Thyroid gland (tissue), 4 donors: ENCODE measurements around the gene NFYC. TPM values are rescaled to one million over a fixed set of nuclear protein-coding genes. Genes with fewer than 3 reads are reported as not detected.
A peak's percentile ranks its signal among the peaks of the same experiment; 100 is the strongest.

Experiments
- DNase-seq, 2 donors: peaks; one replicate each; pipeline ENCODE4 v3.0.0-alpha.2; 2019
- H3K27ac ChIP-seq, 3 donors: fragments of 200-600 bp; sonication (generic); 1 replicate in 2 of 3; 2 replicates in 1 of 3; pipeline ENCODE4 v1.5.1; 2016 to 2019; ENCODE audit warnings: mild to moderate bottlenecking in 1 of 3, moderate library complexity in 1 of 3
- H3K27me3 ChIP-seq: fragments of 200-600 bp; sonication (generic); one replicate; pipeline ENCODE4 v1.5.1; 2019
- H3K36me3 ChIP-seq, 2 donors: fragments of 200-600 bp; sonication (generic); one replicate each; pipeline ENCODE4 v1.5.1; 2016 to 2019
- H3K4me1 ChIP-seq, 2 donors: fragments of 200-600 bp; sonication (generic); one replicate each; pipeline ENCODE4 v1.5.1; 2017 to 2019
- H3K4me3 ChIP-seq, 3 donors: fragments of 200-600 bp; sonication (generic); replicated peaks in 1 of 3; 1 replicate in 2 of 3; 2 replicates in 1 of 3; pipeline ENCODE4 v1.5.1; 2016; ENCODE audit warnings: mild to moderate bottlenecking in 1 of 3
- H3K9me3 ChIP-seq: fragments of 200-600 bp; sonication (generic); one replicate; pipeline ENCODE4 v1.5.1; 2017
- POLR2A ChIP-seq, 2 donors: fragments of 450-650 bp; IDR thresholded peaks; one replicate each; pipeline ENCODE4 v1.6.1; 2017; ENCODE audit warnings: antibody characterized with exemption in 2 of 2, mild to moderate bottlenecking in 2 of 2, moderate library complexity in 1 of 2
- WGBS, 2 donors: methylation state at CpG; one replicate each; pipeline ENCODE4 v1.1.5; 2017; 5-methylcytosine and 5-hydroxymethylcytosine counted together
- intact Hi-C: fragments of 100-400 bp; cut with DNase I; formaldehyde crosslinking; loops from one replicate; pipeline ENCODE4 v1.15.1; 2023
- total RNA-seq, 4 donors: library from RNA; depleted of rRNA; stranded (reverse); fragments of >200 nt; gene quantifications; one replicate each; pipeline ENCODE4 v1.2.3, GENCODE V29; 2016
- TF ChIP-seq, protein P1 (sequence below), 6 experiments: fragments of 200-600 bp in 3 of 6; fragments of 450-650 bp in 3 of 6; sonication (generic) in 3 of 6; IDR thresholded peaks; one replicate each; pipeline ENCODE4 v1.5.1; 2016 to 2019; ENCODE audit warnings: antibody characterized with exemption in 6 of 6, mild to moderate bottlenecking in 2 of 6, inconsistent platforms in 1 of 6, moderate library complexity in 1 of 6

NFYC gene
- total RNA-seq = 100 to 1,000 TPM in 1 of 4 donors, 10 to 100 TPM in 3; 70.5 to 175 (median 96.7) TPM

DNA sequence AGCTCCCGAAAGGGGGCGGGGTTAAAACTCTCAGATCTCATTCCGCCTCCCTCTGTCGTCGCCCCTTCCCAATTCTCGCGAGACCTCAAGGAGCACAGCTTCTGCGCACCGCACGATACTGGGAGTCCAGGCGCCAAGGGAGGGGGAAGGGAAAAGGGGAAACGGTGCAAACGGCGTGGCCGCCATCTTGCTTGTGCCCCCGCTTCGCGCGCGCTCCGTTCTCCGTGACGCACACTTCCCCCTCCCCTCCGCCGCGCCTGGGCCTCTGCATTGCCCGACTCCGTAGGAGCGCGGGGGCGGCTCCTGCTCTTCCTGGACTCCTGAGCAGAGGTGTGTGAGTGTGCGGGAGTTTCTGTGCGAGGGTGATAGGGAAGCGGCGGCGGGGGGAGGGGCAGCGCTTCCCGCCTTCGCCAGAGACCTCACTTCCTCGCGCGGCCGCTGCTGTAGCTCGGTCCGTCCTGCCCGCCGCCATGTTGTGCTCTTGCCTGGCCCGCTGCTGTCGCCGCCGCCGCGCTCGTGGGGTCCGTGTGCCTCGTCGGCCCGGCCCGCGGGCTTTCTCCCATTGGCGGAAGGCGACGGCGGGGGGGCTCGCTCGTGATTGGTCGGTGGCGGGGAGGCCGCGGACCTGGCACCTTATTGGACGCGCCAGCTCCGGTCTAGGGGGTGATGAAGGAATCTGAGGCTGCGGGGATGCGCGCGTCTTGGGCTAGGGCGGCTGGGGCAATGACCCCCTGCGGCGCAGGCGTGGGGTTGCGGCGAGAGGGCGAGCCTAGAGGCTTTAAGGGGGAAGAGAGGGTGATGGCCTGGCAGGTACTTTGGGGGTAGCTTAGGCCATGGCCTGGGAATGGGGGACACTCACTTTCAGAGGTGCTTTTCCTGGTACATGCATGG is at the start of gene NFYC:
TSS of gene NFYC (plus strand) at position 167 of the 891 bp plus-strand sequence. CDS start 47,140 bp downstream, outside the sequence.
- no peaks in the 10 kb centered on the region for H3K36me3 ChIP-seq
- peak; percentile 97 to 98 for DNase-seq
- 0 to 1% methylated on average over 25 to 26 of the region's 84 CpGs for WGBS, 2 donors
- peak within 1 kb of the TSS; percentile 99 to 100 (median 99) for H3K27ac ChIP-seq
- H3K27me3 ChIP-seq = no peaks in the 10 kb centered on the region
- peak; percentile 93 to 95 for TF ChIP-seq POLR2A (IDR thresholded peaks at IDR 0.05)
- TF ChIP-seq, protein P1, sequence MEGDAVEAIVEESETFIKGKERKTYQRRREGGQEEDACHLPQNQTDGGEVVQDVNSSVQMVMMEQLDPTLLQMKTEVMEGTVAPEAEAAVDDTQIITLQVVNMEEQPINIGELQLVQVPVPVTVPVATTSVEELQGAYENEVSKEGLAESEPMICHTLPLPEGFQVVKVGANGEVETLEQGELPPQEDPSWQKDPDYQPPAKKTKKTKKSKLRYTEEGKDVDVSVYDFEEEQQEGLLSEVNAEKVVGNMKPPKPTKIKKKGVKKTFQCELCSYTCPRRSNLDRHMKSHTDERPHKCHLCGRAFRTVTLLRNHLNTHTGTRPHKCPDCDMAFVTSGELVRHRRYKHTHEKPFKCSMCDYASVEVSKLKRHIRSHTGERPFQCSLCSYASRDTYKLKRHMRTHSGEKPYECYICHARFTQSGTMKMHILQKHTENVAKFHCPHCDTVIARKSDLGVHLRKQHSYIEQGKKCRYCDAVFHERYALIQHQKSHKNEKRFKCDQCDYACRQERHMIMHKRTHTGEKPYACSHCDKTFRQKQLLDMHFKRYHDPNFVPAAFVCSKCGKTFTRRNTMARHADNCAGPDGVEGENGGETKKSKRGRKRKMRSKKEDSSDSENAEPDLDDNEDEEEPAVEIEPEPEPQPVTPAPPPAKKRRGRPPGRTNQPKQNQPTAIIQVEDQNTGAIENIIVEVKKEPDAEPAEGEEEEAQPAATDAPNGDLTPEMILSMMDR (IDR thresholded peaks at IDR 0.05) = peak in 1 of 6 experiments; percentile 12
- no peaks in the 10 kb centered on the region for H3K9me3 ChIP-seq
- intact Hi-C loops = loop anchor here (10.0 kb wide), 1 partner anchor 93 kb away; the partner anchor contains the start of gene KCNQ4
- peak within 1 kb of the TSS; percentile 80 to 98 (median 90) for H3K4me3 ChIP-seq
- H3K4me1 ChIP-seq = peaks cover 19 to 20% of the 10 kb centered on the region in 2 donors

DNA sequence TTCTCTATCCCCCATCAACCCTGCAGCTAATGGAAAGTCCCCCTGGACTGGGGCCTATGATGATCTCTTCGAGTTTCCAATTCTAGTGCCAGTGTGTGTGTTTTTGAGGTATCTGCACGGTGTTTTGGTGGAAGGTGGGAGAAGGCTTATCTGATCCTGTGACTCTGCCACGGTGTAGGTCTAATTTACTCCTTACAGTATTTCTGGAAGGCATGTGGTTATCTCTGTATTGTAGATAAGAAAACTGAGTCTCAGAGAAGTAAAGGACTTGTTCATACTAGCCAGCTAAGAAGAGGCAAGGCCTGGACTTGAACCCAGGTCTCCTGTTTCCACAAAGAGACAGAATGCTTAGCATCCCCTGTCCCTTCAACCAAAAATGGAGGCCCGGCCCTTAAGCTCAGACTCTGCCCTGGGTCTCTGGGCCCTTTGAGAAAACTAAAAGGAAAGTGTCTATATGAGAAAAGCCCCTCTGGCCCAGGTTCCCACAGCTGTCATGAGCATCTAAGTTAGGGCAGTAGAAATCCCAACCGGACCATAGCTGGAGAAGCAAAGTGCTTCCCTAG is 46.3 kb upstream of the NFYC start:
- 87 to 90% methylated on average over 5 of the region's 5 CpGs for WGBS, 2 donors
- no peaks in the 10 kb centered on the region for H3K9me3 ChIP-seq

GRCh38 chr1:40646315-40646714 is 45.2 kb upstream of the NFYC start:
- no peak for TF ChIP-seq POLR2A (IDR thresholded peaks at IDR 0.05)
- TF ChIP-seq, protein P1 (IDR thresholded peaks at IDR 0.05) = no peak
- WGBS, 2 donors = 63 to 69% methylated on average over 5 of the region's 5 CpGs
- no peak for DNase-seq
- intact Hi-C loops = no loop called here
- H3K36me3 ChIP-seq = no peaks in the 10 kb centered on the region
- no peak overlapping the region for H3K4me3 ChIP-seq
- H3K27me3 ChIP-seq = no peaks in the 10 kb centered on the region
- no peaks in the 10 kb centered on the region for H3K4me1 ChIP-seq
- no peaks in the 10 kb centered on the region for H3K9me3 ChIP-seq
- no peak overlapping the region for H3K27ac ChIP-seq

More for the DNA sequence above, 46.3 kb upstream of the NFYC start:
- TF ChIP-seq, protein P1 (IDR thresholded peaks at IDR 0.05) = no peak
- no peak for TF ChIP-seq POLR2A (IDR thresholded peaks at IDR 0.05)
- intact Hi-C loops = no loop called here
- no peaks in the 10 kb centered on the region for H3K36me3 ChIP-seq
- H3K27me3 ChIP-seq = no peaks in the 10 kb centered on the region
- DNase-seq = no peak
- H3K4me3 ChIP-seq = no peak overlapping the region
- H3K27ac ChIP-seq = no peak overlapping the region
- H3K4me1 ChIP-seq = no peaks in the 10 kb centered on the region

GRCh38 chr1:40648200-40648599 is 43.3 kb upstream of the NFYC start:
- Histone ChIP-seq H3K27me3 (no peaks in the 10 kb centered on the region), H3K4me3 (no peak overlapping the region), H3K27ac (no peak overlapping the region), H3K9me3 (no peaks in the 10 kb centered on the region), H3K4me1 (no peaks in the 10 kb centered on the region), H3K36me3 (no peaks in the 10 kb centered on the region)
- intact Hi-C loops = no loop called here
- 81 to 84% methylated on average over 3 of the region's 3 CpGs for WGBS, 2 donors
- TF ChIP-seq, protein P1 (IDR thresholded peaks at IDR 0.05) = no peak
- TF ChIP-seq POLR2A (IDR thresholded peaks at IDR 0.05) = no peak
- no peak for DNase-seq
